ENCODE results near the gene ASMTL. TPM values are rescaled to one million over a fixed set of nuclear protein-coding genes. Genes with fewer than 3 reads are reported as not detected.

ASMTL gene
- total RNA-seq, 1 donor from 2014 or later = 46.1 TPM

GRCh38 chrX:1488745-1489144 is 36.0 kb upstream of the ASMTL start:
- no peak for DNase-seq (ENCODE audit: low spot score)
- H3K27me3 ChIP-seq = no peaks in the 10 kb centered on the region
- H3K27me3 Mint-ChIP-seq (ENCODE audit: insufficient read depth, low read depth) = peaks cover 16% of the 10 kb centered on the region
- H3K9me3 ChIP-seq (ENCODE audit: low read depth) = no peaks in the 10 kb centered on the region
- H3F3A ChIP-seq (ENCODE audit: low read depth) = peaks cover 22% of the 10 kb centered on the region
- no peak overlapping the region for H3K4me3 ChIP-seq
- peaks cover 4% of the 10 kb centered on the region for H3K4me1 ChIP-seq
- no peak overlapping the region for H3K27ac ChIP-seq
- H3K4me3 Mint-ChIP-seq = peak overlapping the region; percentile 41
- H3K27ac Mint-ChIP-seq = peak overlapping the region; percentile 42
- TF ChIP-seq EZH2phosphoT487 (IDR thresholded peaks at IDR 0.05) = no peak
- TF ChIP-seq EZH2 (IDR thresholded peaks at IDR 0.05) = no peak
- TF ChIP-seq, protein P1, sequence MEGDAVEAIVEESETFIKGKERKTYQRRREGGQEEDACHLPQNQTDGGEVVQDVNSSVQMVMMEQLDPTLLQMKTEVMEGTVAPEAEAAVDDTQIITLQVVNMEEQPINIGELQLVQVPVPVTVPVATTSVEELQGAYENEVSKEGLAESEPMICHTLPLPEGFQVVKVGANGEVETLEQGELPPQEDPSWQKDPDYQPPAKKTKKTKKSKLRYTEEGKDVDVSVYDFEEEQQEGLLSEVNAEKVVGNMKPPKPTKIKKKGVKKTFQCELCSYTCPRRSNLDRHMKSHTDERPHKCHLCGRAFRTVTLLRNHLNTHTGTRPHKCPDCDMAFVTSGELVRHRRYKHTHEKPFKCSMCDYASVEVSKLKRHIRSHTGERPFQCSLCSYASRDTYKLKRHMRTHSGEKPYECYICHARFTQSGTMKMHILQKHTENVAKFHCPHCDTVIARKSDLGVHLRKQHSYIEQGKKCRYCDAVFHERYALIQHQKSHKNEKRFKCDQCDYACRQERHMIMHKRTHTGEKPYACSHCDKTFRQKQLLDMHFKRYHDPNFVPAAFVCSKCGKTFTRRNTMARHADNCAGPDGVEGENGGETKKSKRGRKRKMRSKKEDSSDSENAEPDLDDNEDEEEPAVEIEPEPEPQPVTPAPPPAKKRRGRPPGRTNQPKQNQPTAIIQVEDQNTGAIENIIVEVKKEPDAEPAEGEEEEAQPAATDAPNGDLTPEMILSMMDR (IDR thresholded peaks at IDR 0.05) = no peak
- H3K79me2 ChIP-seq (ENCODE audit: low read depth) = no peaks in the 10 kb centered on the region
- peaks cover 5% of the 10 kb centered on the region for H3K36me3 Mint-ChIP-seq
- H3K9ac ChIP-seq = no peak overlapping the region
- no peaks in the 10 kb centered on the region for H3K36me3 ChIP-seq
- peaks cover 5% of the 10 kb centered on the region for H3K4me1 Mint-ChIP-seq
- no peaks in the 10 kb centered on the region for H4K20me1 ChIP-seq (ENCODE audit: low read depth)
- peaks cover 25% of the 10 kb centered on the region for H3K9me3 Mint-ChIP-seq
- H3K4me2 ChIP-seq = no peak overlapping the region
- H2AFZ ChIP-seq (replicated peaks) = no peak overlapping the region

DNA sequence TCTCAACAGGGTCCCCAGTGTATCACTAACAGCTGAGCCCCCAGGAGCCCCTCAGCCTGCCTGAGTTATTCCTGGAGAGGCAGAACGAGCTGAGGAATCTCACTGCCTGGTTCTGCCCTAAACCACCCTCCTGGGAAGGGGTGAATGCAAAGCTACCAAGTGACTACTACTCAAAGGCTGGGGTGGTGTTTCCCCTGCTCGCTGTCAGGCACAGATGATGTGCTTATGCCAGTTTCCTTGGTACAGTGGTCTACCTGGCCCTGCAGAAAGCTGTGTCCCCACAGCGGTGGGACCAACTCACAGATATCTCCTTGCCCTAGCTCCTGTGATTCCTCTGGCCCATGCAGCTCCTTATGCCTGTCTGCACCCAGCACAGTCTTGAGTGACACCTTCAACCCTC is 35.4 kb upstream of the ASMTL start:
- DNase-seq (ENCODE audit: low spot score) = no peak
- H3K27ac Mint-ChIP-seq = no peak overlapping the region
- no peaks in the 10 kb centered on the region for H3K4me1 ChIP-seq
- H3K79me2 ChIP-seq (ENCODE audit: low read depth) = no peaks in the 10 kb centered on the region
- no peak overlapping the region for H2AFZ ChIP-seq (replicated peaks)
- no peaks in the 10 kb centered on the region for H3K9me3 ChIP-seq (ENCODE audit: low read depth)
- no peak overlapping the region for H3K9ac ChIP-seq
- peaks cover 18% of the 10 kb centered on the region for H3F3A ChIP-seq (ENCODE audit: low read depth)
- H3K4me3 Mint-ChIP-seq = peak overlapping the region; percentile 41
- H4K20me1 ChIP-seq (ENCODE audit: low read depth) = no peaks in the 10 kb centered on the region
- H3K27me3 Mint-ChIP-seq (ENCODE audit: insufficient read depth, low read depth) = peaks cover 18% of the 10 kb centered on the region
- H3K27me3 ChIP-seq = no peaks in the 10 kb centered on the region
- peaks cover 25% of the 10 kb centered on the region for H3K9me3 Mint-ChIP-seq
- no peak overlapping the region for H3K4me3 ChIP-seq
- TF ChIP-seq EZH2phosphoT487 (IDR thresholded peaks at IDR 0.05) (no peak), EZH2 (IDR thresholded peaks at IDR 0.05) (no peak)
- TF ChIP-seq, protein P1 (IDR thresholded peaks at IDR 0.05) = no peak
- peaks cover 5% of the 10 kb centered on the region for H3K36me3 Mint-ChIP-seq
- H3K4me1 Mint-ChIP-seq = no peaks in the 10 kb centered on the region
- H3K27ac ChIP-seq = no peak overlapping the region
- no peak overlapping the region for H3K4me2 ChIP-seq
- no peaks in the 10 kb centered on the region for H3K36me3 ChIP-seq

- Mint-ChIP-seq H3K36me3 (peaks cover 5% of the 10 kb centered on the region), H3K9me3 (peaks cover 25% of the 10 kb centered on the region)
- no peak for DNase-seq (ENCODE audit: low spot score)
Observed at GRCh38 chrX:1487401-1487800, 34.7 kb upstream of the ASMTL start.

More at GRCh38 chrX:1487401-1487800, 34.7 kb upstream of the ASMTL start:
- H2AFZ ChIP-seq (replicated peaks) = no peak overlapping the region
- no peaks in the 10 kb centered on the region for H3K79me2 ChIP-seq (ENCODE audit: low read depth)
- H3K4me2 ChIP-seq = no peak overlapping the region
- no peak overlapping the region for H3K9ac ChIP-seq
- H3K9me3 ChIP-seq (ENCODE audit: low read depth) = no peaks in the 10 kb centered on the region
- Mint-ChIP-seq H3K27me3 (ENCODE audit: insufficient read depth, low read depth) (peaks cover 19% of the 10 kb centered on the region), H3K4me1 (no peaks in the 10 kb centered on the region), H3K4me3 (no peak overlapping the region), H3K27ac (peak overlapping the region; percentile 46)
- H3K27me3 ChIP-seq = no peaks in the 10 kb centered on the region
- no peaks in the 10 kb centered on the region for H4K20me1 ChIP-seq (ENCODE audit: low read depth)
- peaks cover 18% of the 10 kb centered on the region for H3F3A ChIP-seq (ENCODE audit: low read depth)
- H3K27ac ChIP-seq = no peak overlapping the region
- H3K4me1 ChIP-seq = no peaks in the 10 kb centered on the region
- TF ChIP-seq EZH2 (IDR thresholded peaks at IDR 0.05) (no peak), EZH2phosphoT487 (IDR thresholded peaks at IDR 0.05) (no peak)
- TF ChIP-seq, protein P1 (IDR thresholded peaks at IDR 0.05) = no peak
- H3K36me3 ChIP-seq = no peaks in the 10 kb centered on the region
- H3K4me3 ChIP-seq = no peak overlapping the region
